ENCODE data around the gene DSCAM. TPM values are rescaled to one million over a fixed set of nuclear protein-coding genes. Genes with fewer than 3 reads are reported as not detected.

The DSCAM gene
- total RNA-seq, 4 donors from 2014 or later: not detected

DNA sequence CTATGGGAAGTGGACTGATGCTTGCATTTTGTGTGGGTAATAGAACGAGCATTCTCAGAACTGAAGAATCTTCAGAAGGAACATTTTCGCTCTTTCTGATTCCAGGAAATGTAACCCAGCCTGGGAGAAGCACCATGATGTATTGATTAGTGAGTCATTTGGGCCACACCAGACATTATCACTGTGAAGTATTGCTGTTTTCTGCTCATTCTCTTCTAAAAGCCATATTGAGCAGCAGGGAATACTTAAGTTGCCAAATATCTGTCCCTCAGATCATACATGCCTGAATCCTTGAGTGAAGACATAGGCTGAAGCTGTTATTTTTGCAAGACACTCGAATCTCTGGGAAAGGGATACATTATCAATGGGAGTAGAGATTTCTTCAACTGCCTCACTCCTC lies 766.6 kb downstream of the DSCAM start:
- no peak for DNase-seq (ENCODE audit: low spot score in 2 of 2)
- intact Hi-C loops (cut with DNase I; ENCODE audit: low total_unique reads): no loop called here
- H3K4me3 ChIP-seq (ENCODE audit: low read depth, poor library complexity, severe bottlenecking): no peak overlapping the region
- 53 to 55% methylated on average over 3 of the region's 3 CpGs for WGBS, 2 donors
- TF ChIP-seq, protein P1, sequence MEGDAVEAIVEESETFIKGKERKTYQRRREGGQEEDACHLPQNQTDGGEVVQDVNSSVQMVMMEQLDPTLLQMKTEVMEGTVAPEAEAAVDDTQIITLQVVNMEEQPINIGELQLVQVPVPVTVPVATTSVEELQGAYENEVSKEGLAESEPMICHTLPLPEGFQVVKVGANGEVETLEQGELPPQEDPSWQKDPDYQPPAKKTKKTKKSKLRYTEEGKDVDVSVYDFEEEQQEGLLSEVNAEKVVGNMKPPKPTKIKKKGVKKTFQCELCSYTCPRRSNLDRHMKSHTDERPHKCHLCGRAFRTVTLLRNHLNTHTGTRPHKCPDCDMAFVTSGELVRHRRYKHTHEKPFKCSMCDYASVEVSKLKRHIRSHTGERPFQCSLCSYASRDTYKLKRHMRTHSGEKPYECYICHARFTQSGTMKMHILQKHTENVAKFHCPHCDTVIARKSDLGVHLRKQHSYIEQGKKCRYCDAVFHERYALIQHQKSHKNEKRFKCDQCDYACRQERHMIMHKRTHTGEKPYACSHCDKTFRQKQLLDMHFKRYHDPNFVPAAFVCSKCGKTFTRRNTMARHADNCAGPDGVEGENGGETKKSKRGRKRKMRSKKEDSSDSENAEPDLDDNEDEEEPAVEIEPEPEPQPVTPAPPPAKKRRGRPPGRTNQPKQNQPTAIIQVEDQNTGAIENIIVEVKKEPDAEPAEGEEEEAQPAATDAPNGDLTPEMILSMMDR (IDR thresholded peaks at IDR 0.05): no peak
- TF ChIP-seq POLR2A (IDR thresholded peaks at IDR 0.05): no peak

DNA sequence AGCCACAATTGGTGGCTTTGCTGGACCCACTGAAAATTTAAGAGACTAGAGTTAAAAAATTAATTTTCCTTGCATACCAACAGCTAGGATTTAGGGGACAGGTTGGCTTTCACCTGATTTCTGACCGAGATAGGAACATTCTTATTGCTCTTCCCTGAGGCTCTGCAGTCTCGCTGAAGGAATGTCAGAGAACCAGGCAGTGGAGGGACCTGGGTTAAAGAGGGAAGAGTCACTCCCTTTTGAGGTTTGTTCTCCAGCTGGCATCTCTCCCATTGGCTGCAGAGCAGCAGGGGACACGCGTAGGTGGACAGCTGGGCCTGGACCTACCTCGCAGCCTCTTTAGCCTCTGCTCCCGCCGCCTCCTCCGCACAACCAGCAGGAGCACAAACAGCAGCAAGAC lies 772.2 kb downstream of the DSCAM start:
- DNase-seq (ENCODE audit: low spot score in 2 of 2): no peak
- no peak for TF ChIP-seq POLR2A (IDR thresholded peaks at IDR 0.05)
- H3K4me3 ChIP-seq (ENCODE audit: low read depth, poor library complexity, severe bottlenecking): no peak overlapping the region
- intact Hi-C loops (cut with DNase I; ENCODE audit: low total_unique reads): no loop called here
- 78 to 79% methylated on average over 8 of the region's 8 CpGs for WGBS, 2 donors

DNA sequence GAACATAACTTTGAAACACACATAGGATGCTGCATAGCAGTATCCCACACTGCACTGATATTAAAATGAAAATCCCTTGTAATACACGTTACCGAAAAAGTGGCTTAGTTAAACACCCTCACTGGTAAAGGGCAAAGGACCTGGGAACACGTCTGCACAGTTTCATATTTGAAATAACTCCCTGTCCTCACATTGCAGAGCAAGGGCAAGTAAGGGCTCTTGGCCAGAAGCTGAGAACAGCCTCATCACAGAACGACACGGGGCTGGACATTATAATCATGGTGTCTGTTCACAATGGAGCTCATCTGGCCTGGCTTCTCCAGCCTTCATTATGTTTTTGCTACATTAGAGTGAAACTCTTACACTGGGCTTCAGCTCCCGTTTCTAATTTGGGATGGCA lies 772.8 kb downstream of the DSCAM start:
- DNase-seq (ENCODE audit: low spot score in 2 of 2): no peak
- no peak overlapping the region for H3K4me3 ChIP-seq (ENCODE audit: low read depth, poor library complexity, severe bottlenecking)
- intact Hi-C loops (cut with DNase I; ENCODE audit: low total_unique reads): no loop called here
- 73 to 76% methylated on average over 6 of the region's 6 CpGs for WGBS, 2 donors
- no peak for TF ChIP-seq POLR2A (IDR thresholded peaks at IDR 0.05)
- TF ChIP-seq, protein P1 (IDR thresholded peaks at IDR 0.05): no peak

DNA sequence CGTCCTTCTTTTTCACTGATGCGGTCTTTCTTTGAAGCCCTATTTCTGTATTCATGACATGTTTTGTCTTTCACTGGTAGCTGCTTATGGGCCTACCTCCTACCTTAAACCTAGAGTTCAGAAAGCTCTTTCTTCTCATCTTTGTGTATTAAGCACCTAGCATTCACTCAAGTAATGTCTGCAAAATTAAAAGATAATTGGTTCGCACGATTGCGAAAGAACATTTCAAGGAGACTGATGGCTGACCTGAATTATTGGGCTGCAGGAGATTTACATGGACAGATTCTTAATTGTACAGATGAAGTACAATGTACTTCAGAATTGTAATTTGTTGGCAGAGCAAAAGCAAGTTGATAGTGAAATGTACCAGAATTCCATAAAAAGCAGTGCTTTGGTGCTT lies 773.3 kb downstream of the DSCAM start:
- no peak overlapping the region for H3K4me3 ChIP-seq (ENCODE audit: low read depth, poor library complexity, severe bottlenecking)
- WGBS, 2 donors: 95% methylated on average over 5 of the region's 5 CpGs
- TF ChIP-seq POLR2A (IDR thresholded peaks at IDR 0.05): no peak
- TF ChIP-seq, protein P1 (IDR thresholded peaks at IDR 0.05): no peak
- DNase-seq (ENCODE audit: low spot score in 2 of 2): no peak
- intact Hi-C loops (cut with DNase I; ENCODE audit: low total_unique reads): no loop called here

DNA sequence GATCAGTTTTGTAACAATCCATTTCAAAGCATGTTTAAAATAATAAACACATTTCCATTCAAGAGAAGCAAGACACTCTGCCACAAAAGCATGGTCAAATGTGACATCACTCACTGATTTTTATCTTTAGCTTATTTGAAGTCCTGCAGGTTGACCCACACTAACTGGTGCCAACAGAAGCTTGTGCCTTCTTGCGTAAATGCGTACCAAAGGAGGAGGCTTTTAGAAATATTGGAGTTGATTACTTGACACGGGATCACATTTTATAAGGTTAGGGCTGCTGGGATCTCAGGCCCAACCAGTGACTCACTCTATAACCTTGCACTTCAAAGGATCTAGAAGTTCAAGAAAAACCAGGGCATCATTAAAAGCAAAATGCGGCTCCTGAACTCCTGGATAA lies 776.1 kb downstream of the DSCAM start:
- intact Hi-C loops (cut with DNase I; ENCODE audit: low total_unique reads): no loop called here
- WGBS, 2 donors: 81 to 86% methylated on average over 4 of the region's 4 CpGs
- no peak for DNase-seq (ENCODE audit: low spot score in 2 of 2)
- no peak for TF ChIP-seq POLR2A (IDR thresholded peaks at IDR 0.05)
- TF ChIP-seq, protein P1 (IDR thresholded peaks at IDR 0.05): no peak
- H3K4me3 ChIP-seq (ENCODE audit: low read depth, poor library complexity, severe bottlenecking): no peak overlapping the region

DNA sequence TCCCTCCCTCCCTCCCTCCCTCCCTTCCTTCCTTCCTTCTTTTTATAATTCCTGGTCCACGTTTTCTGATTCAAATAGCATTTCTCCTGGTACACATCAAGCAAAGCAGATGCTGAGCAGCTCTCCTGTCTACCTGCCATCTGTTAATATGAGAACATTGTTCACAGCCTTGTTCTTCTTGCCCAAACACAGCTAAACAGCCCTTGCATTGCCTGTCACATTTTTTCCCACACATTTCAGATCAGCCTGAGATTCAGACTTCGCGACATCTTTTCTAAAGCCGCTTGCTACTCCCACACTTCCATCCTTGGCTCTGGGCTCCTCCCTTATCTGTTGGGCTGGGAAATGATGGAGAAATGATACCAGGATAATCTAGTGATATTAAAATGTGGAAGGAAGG lies 779.2 kb downstream of the DSCAM start:
- TF ChIP-seq, protein P1 (IDR thresholded peaks at IDR 0.05): no peak
- TF ChIP-seq POLR2A (IDR thresholded peaks at IDR 0.05): no peak
- DNase-seq (ENCODE audit: low spot score in 2 of 2): no peak
- intact Hi-C loops (cut with DNase I; ENCODE audit: low total_unique reads): no loop called here
- H3K4me3 ChIP-seq (ENCODE audit: low read depth, poor library complexity, severe bottlenecking): no peak overlapping the region
- 44 to 48% methylated on average over 4 of the region's 4 CpGs for WGBS, 2 donors
